Fibroblast of villous mesenchyme (primary cell): ENCODE measurements around the gene PRPF40A. TPM values are rescaled to one million over a fixed set of nuclear protein-coding genes. Genes with fewer than 3 reads are reported as not detected.

Source experiments
- DNase-seq: peaks from one replicate; pipeline ENCODE4 v3.0.0-alpha.2; 2010; ENCODE audit warnings: low read depth
- H3K4me3 ChIP-seq: 2 replicates; pipeline ENCODE4 v1.5.1; 2011; ENCODE audit warnings: low read depth, mild to moderate bottlenecking, low read length
- total RNA-seq: library from RNA; depleted of rRNA; stranded (reverse); fragments of >200 nt; gene quantifications from 2 replicates; pipeline ENCODE4 v1.2.3, GENCODE V29; 2012
- TF ChIP-seq, protein P1 (sequence below): IDR thresholded peaks from 2 replicates; pipeline ENCODE4 v1.5.1; 2012; ENCODE audit warnings: low read depth, mild to moderate bottlenecking, low read length; ENCODE audit not compliant: insufficient read depth

PRPF40A gene
- total RNA-seq, 1 donor: 181 TPM

DNA sequence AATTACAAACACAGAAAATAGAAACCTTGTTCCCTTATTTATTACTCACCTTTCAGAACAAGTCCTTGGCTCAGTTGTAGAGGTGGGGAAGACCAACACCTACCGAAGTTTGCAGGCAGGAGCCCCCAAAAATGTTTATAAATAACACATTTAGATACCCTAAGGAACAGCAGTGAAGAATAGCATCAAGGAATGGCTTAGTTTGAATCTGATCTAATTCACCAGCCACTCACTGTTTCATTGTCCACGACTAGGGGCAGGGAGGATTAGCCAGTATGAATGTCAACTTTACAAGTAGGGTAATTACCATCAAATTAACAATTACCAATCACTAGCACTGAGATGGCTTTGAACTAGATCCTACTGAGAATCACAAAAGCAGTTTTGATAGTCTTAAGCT lies 65.4 kb downstream of the PRPF40A start:
- TF ChIP-seq, protein P1, sequence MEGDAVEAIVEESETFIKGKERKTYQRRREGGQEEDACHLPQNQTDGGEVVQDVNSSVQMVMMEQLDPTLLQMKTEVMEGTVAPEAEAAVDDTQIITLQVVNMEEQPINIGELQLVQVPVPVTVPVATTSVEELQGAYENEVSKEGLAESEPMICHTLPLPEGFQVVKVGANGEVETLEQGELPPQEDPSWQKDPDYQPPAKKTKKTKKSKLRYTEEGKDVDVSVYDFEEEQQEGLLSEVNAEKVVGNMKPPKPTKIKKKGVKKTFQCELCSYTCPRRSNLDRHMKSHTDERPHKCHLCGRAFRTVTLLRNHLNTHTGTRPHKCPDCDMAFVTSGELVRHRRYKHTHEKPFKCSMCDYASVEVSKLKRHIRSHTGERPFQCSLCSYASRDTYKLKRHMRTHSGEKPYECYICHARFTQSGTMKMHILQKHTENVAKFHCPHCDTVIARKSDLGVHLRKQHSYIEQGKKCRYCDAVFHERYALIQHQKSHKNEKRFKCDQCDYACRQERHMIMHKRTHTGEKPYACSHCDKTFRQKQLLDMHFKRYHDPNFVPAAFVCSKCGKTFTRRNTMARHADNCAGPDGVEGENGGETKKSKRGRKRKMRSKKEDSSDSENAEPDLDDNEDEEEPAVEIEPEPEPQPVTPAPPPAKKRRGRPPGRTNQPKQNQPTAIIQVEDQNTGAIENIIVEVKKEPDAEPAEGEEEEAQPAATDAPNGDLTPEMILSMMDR: no peak
- no peak for DNase-seq
- no peak overlapping the region for H3K4me3 ChIP-seq

- H3K4me3 ChIP-seq: no peak overlapping the region
- DNase-seq: no peak
- TF ChIP-seq, protein P1: no peak
These were observed 66.4 kb downstream of the PRPF40A start for GRCh38 chr2:152650768-152651371.

- TF ChIP-seq, protein P1: no peak
- DNase-seq: no peak
- no peak overlapping the region for H3K4me3 ChIP-seq
These were observed 67.3 kb downstream of the PRPF40A start for GRCh38 chr2:152649997-152650396.

DNA sequence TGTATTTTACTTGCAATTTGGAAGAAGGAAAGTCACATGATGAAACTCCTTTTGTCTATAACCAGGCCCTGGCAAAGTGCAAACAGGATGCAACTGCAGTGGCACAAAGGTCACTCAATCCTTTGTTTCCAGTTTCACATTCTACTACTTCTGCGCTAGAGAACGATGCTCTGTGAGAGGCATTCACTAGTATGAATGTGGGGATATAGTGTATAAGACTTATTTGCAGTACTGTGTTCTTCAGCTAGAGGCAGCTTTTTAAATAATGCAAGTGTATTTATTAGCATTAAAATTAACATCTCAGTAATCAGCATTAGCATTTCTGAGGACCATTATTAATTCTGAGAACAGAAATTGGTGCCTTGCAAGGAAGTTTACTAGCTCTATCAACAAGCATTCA lies 68.9 kb downstream of the PRPF40A start:
- no peak overlapping the region for H3K4me3 ChIP-seq
- TF ChIP-seq, protein P1: peak; percentile 33
- peak; percentile 18 for DNase-seq

DNA sequence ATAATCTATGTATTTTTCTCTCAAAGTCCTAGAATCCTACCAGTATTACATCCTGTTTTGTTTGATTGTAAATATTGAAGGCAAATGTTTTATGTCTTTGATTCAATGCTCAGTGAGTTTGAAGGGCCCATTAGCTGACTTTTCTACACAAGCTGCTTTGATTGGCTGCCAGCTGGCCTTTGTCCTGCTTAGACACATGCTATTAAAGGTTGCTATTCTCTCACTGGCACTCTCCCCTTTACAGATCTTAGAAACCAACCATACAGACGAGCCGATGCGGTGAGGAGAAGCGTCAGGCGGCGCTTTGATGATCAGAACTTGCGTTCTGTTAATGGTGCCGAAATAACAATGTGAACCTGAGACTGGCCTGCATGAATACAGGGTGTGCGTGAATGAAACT lies 69.7 kb downstream of the PRPF40A start:
- TF ChIP-seq, protein P1: no peak
- peak; percentile 38 for DNase-seq
- no peak overlapping the region for H3K4me3 ChIP-seq

- DNase-seq: peak; percentile 67
These were observed 70.5 kb downstream of the PRPF40A start for GRCh38 chr2:152646775-152647174.

GRCh38 chr2:152646264-152646663 lies 71.0 kb downstream of the PRPF40A start:
- TF ChIP-seq, protein P1: no peak
- no peak overlapping the region for H3K4me3 ChIP-seq
- DNase-seq: no peak

More at GRCh38 chr2:152646775-152647174, 70.5 kb downstream of the PRPF40A start:
- no peak overlapping the region for H3K4me3 ChIP-seq
- TF ChIP-seq, protein P1: no peak
